Jurkat, Clone E6-1 (cell line): ENCODE results near the gene APOL3.
A peak's percentile ranks its signal among the peaks of the same experiment; 100 is the strongest.
"Not testable (repeated sequence)": the region's sequence is repeated elsewhere in the genome, so short reads cannot be mapped to it uniquely, and the experiment has no call there.

Experiments used
- DNase-seq: peaks from one replicate; pipeline ENCODE4 v3.0.0-alpha.2; 2011; ENCODE audit warnings: low read depth, low spot score
- H3K4me3 ChIP-seq: 2 replicates; pipeline ENCODE4 v1.5.1; 2011; ENCODE audit warnings: mild to moderate bottlenecking, low read length, control low read depth, moderate library complexity

The APOL3 gene

DNA sequence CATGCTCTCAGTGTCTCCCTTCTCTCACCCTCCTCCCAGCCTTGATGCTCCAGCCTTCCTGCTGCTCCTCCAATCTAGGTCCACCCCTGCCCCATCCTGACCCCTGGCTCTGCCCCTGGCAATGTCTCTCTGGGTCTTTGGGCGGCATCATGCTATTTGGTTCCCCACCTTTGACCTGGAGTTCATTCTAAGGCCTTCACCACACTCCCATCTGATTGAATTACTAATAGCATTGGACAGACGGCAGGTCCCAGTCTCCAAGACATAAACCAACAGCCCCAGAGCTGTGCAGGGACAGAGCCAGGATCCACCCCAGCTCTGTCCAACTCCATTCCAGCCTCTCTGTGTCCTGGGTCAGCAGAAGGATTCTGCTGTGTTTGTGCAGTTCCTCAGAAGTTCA lies 33.8 kb upstream of the APOL3 start:
- H3K4me3 ChIP-seq: no peak overlapping the region
- no peak for DNase-seq

GRCh38 chr22:36193577-36193976 lies 33.0 kb upstream of the APOL3 start:
- DNase-seq: no peak
- no peak overlapping the region for H3K4me3 ChIP-seq

DNA sequence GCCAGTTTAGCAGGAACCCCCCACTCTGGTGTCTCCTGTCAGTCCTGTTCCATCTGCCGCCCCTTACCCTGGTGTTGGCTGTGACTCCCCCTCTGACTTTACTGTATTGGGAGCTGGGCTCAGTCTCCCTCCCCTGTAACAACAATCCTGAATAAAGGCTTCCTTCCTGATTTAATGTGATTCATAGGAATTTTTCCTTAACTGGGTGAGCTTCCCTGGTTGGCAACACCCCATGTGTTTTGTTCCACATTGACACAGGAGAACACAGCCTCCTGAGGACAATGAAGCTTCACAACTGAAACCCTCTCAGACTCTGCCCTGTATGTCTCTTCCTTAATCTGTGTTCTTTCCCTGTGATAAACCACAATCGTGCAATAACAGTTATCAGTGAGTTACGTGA lies 32.6 kb upstream of the APOL3 start:
- DNase-seq: no peak

DNA sequence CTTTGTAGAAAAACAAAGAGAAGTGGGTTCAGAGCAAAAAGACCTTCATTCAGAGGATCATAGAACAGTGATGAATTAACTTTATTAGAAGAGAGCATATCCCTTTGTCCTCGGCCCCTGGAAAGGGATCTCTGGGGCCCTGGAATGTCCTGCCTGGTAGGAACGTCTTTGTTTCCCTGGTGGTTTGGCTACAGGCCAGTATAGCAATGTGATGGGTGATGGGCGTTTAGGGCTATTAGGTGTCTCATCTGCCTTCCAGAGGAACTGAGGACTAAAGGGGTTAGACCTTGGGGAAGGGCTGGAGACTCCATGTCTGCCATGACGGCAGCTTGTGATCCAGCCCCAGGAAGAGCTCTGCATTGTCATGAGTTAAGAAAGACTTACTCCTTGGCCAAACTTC lies 32.0 kb upstream of the APOL3 start:
- DNase-seq: no peak
- H3K4me3 ChIP-seq: no peak overlapping the region

More for the DNA sequence above, 32.6 kb upstream of the APOL3 start:
- H3K4me3 ChIP-seq: no peak overlapping the region

- no peak for DNase-seq
- no peak overlapping the region for H3K4me3 ChIP-seq
These were observed 30.7 kb upstream of the APOL3 start for GRCh38 chr22:36191106-36191836.

DNA sequence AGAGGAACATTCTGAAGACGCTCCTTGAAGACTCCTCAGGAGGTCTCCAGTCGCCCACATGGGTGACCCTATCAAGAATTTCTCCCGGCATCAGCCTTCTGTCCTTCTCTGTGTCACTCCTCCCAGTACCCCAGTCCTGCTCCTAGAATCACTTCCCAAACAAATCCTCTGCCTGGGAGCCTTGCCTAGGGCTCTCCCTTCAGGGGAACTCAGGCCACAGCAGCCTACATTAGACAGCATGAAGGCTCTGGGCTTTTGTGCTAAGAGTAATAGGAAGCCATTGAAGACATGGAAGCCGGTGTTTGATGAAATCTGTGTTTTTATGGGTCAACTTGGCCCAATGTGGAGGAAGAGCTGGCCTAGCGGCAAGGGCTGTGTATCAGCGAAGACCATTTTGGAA lies 27.3 kb upstream of the APOL3 start:
- not testable (repeated sequence) for DNase-seq, H3K4me3 ChIP-seq

DNA sequence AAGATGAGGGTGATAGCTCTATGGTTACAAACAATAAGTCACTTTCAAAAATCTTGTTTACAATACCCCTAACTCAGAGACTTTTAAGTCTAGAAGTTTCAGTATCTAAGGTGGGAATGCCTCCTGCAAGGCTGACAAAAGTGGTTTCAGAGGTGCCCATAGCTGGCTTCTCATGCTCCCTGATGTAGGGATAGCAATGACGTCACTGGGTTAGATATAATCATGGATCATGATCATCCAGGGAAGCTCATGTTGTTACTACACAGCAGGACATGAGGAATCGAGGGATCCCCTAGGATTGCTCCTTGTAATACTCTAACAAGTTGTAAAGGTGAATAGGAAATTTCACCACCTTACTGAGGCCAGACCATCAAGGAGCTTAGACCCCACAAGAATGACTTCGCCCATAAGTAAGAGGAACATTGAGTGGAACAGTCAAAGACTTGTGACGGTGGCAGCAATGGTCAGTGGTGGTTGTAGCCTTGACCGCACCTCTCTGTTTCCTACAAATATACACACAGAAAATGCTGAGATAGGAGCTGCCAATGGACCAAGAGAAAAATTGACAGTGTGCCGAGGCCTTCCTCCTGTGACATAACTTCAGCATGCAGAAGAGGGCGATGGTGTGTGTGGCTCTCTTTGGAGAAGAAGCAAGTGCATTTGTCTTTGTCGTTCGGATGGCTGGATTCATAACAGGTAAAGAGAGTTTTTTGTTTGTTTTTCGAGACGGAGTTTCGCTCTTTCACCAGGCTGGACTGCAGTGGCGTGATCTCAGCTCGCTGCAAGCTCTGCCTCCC lies 25.5 kb upstream of the APOL3 start:
- no peak overlapping the region for H3K4me3 ChIP-seq
- no peak for DNase-seq

DNA sequence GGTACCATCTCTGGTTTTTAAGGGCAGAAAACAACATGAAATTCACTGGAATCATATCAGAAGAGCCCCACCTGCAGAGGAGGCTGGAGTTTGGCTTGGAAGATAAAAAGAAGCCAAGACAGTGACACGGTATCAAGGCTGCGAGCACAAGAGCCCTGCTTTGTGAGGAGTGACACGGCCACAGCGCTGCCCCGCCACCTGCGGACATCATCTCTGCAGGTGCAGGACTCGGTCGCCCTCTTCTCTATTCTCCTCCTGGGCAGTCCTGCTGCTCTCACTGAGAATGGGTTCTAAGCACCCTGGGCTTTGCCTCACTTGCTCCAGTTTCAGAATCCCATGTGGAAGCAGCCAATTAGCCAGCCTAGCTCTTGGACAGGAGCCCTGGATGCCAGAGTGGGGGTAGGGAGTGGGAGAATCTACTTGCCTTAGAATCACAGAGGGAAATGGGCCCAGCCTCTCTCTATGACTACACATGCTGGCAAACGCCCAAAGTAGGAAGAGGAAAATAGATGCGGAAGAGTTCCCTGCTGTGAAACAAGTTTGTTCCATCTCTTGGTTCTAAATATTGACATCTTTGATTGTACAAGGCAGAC lies 24.0 kb upstream of the APOL3 start:
- no peak for DNase-seq
- no peak overlapping the region for H3K4me3 ChIP-seq

GRCh38 chr22:36183446-36183845 lies 22.9 kb upstream of the APOL3 start:
- no peak for DNase-seq
- H3K4me3 ChIP-seq: no peak overlapping the region

- no peak for DNase-seq
- no peak overlapping the region for H3K4me3 ChIP-seq
These were observed 22.3 kb upstream of the APOL3 start for GRCh38 chr22:36182857-36183256.

DNA sequence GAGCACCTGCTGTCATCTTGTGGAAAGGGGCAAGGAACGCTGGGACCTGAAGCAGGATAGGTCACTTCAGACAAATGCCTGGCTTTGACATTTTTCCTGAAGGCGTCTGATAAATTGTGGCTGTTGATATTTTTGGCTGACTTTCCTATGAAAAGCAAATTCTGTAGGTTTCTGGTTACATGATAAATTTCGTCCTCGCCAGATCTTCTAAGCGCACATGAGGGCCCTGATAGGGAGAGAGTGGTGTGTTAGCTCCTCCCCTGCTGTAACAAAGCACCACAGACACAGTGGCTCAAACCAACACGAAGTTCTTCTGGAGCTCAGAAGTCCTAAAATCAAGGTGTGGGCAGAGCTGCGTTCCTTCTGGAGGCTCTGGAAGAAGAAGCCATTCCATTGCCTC lies 21.5 kb upstream of the APOL3 start:
- DNase-seq: no peak
- H3K4me3 ChIP-seq: no peak overlapping the region

DNA sequence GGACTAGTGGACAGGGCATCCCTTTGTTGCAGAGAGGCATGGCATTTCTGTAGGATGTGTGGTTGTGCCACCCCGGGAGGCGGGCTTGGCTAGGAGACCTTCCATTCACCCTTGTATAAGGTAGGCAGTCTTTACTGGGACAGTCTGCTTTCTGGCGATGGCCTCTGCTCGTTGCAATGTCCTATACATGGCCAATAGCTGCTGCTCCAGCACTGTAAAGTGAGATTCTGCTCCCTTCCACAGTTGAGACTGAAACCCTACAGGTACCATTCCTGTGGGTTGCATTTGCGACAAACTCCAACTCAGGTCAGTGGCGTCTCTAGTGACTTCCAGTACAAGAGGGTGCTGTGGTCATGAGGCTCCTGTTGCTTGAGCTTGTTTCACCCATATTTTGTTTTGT lies 20.4 kb upstream of the APOL3 start:
- DNase-seq: no peak

DNA sequence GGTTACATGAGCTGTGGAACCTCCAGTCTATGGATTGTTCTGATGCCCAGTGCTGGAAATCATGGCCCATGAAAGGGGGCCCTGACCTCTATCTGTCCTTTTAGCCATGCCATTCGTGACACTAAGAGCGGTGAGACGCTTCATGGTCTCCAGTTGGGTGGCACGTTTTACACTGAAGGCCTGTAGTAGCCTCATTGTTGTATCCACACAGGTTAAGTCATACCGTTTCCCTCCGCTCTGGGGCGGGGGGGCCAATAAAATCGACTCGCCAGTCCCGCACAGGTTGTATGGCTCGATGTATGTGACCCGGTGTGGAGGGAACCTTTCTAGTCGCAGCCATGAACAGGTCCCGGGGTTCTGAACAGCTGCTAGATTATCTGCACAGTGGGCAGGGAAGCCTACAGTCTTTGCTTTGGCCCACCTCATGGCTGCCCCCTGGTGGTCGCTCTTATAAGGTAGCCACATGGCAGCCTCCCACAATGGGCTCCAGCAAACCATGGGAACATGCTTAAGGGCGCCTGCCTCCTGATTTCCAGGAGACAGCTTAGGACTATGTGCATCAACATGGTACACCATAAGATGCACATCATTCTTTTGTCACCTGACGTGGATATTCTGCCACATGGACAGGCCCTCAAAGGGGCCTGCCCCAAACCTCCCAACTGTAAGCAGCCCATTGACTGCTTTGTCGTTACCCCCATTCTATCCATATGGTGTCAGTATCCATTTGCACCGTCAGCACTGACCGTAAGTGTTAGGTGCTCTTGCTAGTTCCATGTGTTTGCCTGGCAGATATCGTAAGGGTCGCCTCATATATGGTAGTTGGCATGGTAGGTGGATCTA lies 19.7 kb upstream of the APOL3 start:
- DNase-seq: peak; percentile 52
- H3K4me3 ChIP-seq: no peak overlapping the region

More for the DNA sequence above, 20.4 kb upstream of the APOL3 start:
- H3K4me3 ChIP-seq: no peak overlapping the region

DNA sequence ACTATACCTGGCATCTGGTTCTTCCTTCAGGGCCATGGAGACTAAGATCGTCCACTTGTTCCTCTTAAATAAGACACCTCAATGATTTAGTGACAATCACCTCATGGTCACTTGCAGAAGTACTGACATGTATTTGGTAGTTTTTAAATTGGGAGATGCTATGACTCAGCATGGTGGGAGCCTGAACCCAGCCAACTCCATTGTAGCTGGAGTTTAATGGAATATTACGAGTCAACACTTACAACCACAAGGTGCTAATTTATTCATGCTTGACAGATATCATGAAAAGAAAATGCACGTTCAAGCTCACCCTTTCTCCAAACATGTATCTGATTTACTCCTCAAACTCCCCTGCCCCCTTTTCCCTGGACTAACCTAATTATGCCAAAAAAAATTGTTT lies 16.6 kb upstream of the APOL3 start:
- no peak for DNase-seq
- H3K4me3 ChIP-seq: no peak overlapping the region

GRCh38 chr22:36175892-36176291 lies 15.3 kb upstream of the APOL3 start:
- H3K4me3 ChIP-seq: no peak overlapping the region
- no peak for DNase-seq

- DNase-seq: no peak
- no peak overlapping the region for H3K4me3 ChIP-seq
These were observed 11.4 kb upstream of the APOL3 start for GRCh38 chr22:36171941-36172340.

DNA sequence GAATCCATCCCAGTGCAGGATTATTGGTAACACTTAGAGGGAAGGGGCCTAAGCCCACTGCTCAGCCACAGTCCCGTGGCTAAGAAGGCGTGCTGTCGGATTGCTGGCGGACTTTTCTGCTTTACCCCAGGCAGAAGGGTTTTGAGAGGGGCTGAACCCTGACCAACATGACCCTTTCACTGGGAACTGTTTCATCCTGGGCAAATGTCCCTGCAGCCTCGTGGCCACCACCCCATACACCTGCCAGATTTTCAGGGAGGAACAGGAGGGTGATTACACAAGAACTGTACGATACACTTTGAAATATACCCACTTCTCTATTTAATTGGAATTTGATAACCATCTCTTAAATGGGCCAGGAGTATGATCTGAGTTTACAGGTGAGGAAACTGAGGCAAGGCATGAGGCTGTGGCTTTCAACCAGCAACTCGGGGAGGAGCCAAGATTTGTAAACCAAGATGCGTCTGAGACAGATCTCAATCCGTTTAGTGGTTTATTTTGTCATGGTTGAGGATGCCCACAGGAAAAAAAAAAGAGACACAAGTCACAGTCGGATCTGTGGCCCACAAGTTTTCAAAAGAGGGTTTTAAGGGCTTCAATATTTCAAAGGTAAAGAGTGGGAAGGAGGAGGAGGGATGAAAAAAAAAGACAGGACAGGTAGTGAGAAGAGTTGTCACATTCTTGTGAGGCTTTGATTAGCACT lies 6.1 kb upstream of the APOL3 start:
- DNase-seq: peak; percentile 83

GRCh38 chr22:36166086-36166485 lies 5.5 kb upstream of the APOL3 start:
- no peak for DNase-seq
- no peak overlapping the region for H3K4me3 ChIP-seq

More for the DNA sequence above, 6.1 kb upstream of the APOL3 start:
- no peak overlapping the region for H3K4me3 ChIP-seq

GRCh38 chr22:36165141-36165540 lies 4.6 kb upstream of the APOL3 start:
- no peak for DNase-seq
- H3K4me3 ChIP-seq: no peak overlapping the region
